Endothelial cell of umbilical vein (primary cell): ENCODE results near the gene GAL3ST3. TPM values are rescaled to one million over a fixed set of nuclear protein-coding genes. Genes with fewer than 3 reads are reported as not detected.

Experiments
- BruUV-seq: library from RNA; stranded (reverse); fragments of 400-500 nt; replicated peaks from 2 replicates; lab custom pipeline; 2021; lab: Mats Ljungman, UMichigan
- CTCF ChIA-PET: fragments of 300-600, 350-600 bp; sonication (Branson Sonifier 250); formaldehyde crosslinking; loops from one replicate; lab custom pipeline; 2021; ENCODE audit warnings: antibody characterized with exemption, inconsistent platforms; lab: Charles Lee
- POLR2A ChIA-PET: fragments of 300-600, 350-600 bp; sonication (Branson Sonifier 250); formaldehyde crosslinking; loops from one replicate; lab custom pipeline; 2021; ENCODE audit warnings: antibody characterized with exemption, inconsistent platforms; lab: Charles Lee
- DNase-seq: peaks from one replicate; pipeline ENCODE4 v3.0.0-alpha.2; 2011; ENCODE audit warnings: low read depth, low spot score
- FAIRE-seq: peaks from 2 replicates; lab custom pipeline; 2011; peaks lifted over from hg19 to GRCh38; lab: Jason Lieb, UNC
- H2AFZ ChIP-seq: 2 replicates; pipeline ENCODE4 v1.6.0; 2012; ENCODE audit warnings: low read depth, low read length, control low read depth, inconsistent platforms
- H3K27ac ChIP-seq: 2 replicates; pipeline ENCODE4 v1.5.1; 2011; ENCODE audit warnings: low read depth, mild to moderate bottlenecking, control low read depth, low read length, moderate library complexity; ENCODE audit not compliant: insufficient read depth
- H3K27me3 ChIP-seq, 2 experiments: 2 replicates each; pipeline versions ENCODE4 v1.6.0 to v1.6.1; 2011; ENCODE audit warnings: low read length in 2 of 2, mixed read lengths in 1 of 2; ENCODE audit not compliant: control insufficient read depth in 2 of 2, insufficient read depth in 2 of 2
- H3K36me3 ChIP-seq, 2 experiments: 2 replicates in 1 of 2; 3 replicates in 1 of 2; pipeline ENCODE4 v1.5.1; 2011; ENCODE audit warnings: low read length in 2 of 2, mild to moderate bottlenecking in 1 of 2, moderate library complexity in 1 of 2; ENCODE audit not compliant: control insufficient read depth in 2 of 2, insufficient read depth in 2 of 2; ENCODE audit errors: extremely low read depth in 1 of 2
- H3K4me1 ChIP-seq: 3 replicates; pipeline ENCODE4 v1.5.1; 2011; ENCODE audit warnings: mild to moderate bottlenecking, low read length; ENCODE audit not compliant: control insufficient read depth, insufficient read depth; ENCODE audit errors: extremely low read depth
- H3K4me2 ChIP-seq: 2 replicates; pipeline ENCODE4 v1.6.1; 2011; ENCODE audit warnings: low read length, control low read depth, mixed read lengths; ENCODE audit not compliant: insufficient read depth
- H3K4me3 ChIP-seq, 3 experiments: fragments of 200-600 bp in 1 of 3; sonication (generic), shearing (Covaris generic) in 1 of 3; replicated peaks in 1 of 3; 2 replicates each; pipeline ENCODE4 v1.5.1; 2011 to 2016; ENCODE audit warnings: control low read depth in 3 of 3, low read length in 3 of 3, mild to moderate bottlenecking in 2 of 3, inconsistent platforms in 1 of 3, low read depth in 1 of 3, moderate library complexity in 1 of 3; ENCODE audit not compliant: insufficient read depth in 1 of 3
- H3K79me2 ChIP-seq: 2 replicates; pipeline ENCODE4 v1.6.0; 2012; ENCODE audit warnings: low read length, inconsistent platforms; ENCODE audit not compliant: control insufficient read depth, insufficient read depth
- H3K9ac ChIP-seq: replicated peaks from 2 replicates; pipeline ENCODE3; 2011; ENCODE audit warnings: low read length, control low read depth; ENCODE audit not compliant: insufficient read depth; ENCODE audit errors: extremely low read depth
- H3K9me1 ChIP-seq: replicated peaks from 3 replicates; pipeline ENCODE4 v1.6.0; 2011; ENCODE audit warnings: mild to moderate bottlenecking, low read length; ENCODE audit not compliant: control insufficient read depth, insufficient read depth; ENCODE audit errors: extremely low read depth
- H3K9me3 ChIP-seq: replicated peaks from 2 replicates; pipeline ENCODE4 v1.5.1; 2012; ENCODE audit warnings: low read length, inconsistent platforms; ENCODE audit not compliant: control insufficient read depth, insufficient read depth
- H4K20me1 ChIP-seq: replicated peaks from 2 replicates; pipeline ENCODE3; 2011; ENCODE audit warnings: mild to moderate bottlenecking, low read length; ENCODE audit not compliant: control insufficient read depth, insufficient read depth; ENCODE audit errors: extremely low read depth
- EZH2 ChIP-seq: IDR thresholded peaks from 2 replicates; pipeline ENCODE4 v1.6.1; 2012; ENCODE audit warnings: borderline replicate concordance, low read depth, mild to moderate bottlenecking, moderate library complexity, low read length, inconsistent platforms; ENCODE audit not compliant: severe bottlenecking
- FOS ChIP-seq: IDR thresholded peaks from 2 replicates; pipeline ENCODE4 v1.6.1; 2011; ENCODE audit warnings: mild to moderate bottlenecking, low read length, moderate library complexity, borderline replicate concordance; ENCODE audit not compliant: insufficient read depth
- GATA2 ChIP-seq: IDR thresholded peaks from 2 replicates; pipeline ENCODE4 v1.7.0; 2011; ENCODE audit warnings: low read depth, mild to moderate bottlenecking, moderate library complexity, mixed read lengths, low read length; ENCODE audit not compliant: insufficient read length, insufficient read depth
- JUN ChIP-seq: IDR thresholded peaks from 2 replicates; pipeline ENCODE4 v1.6.1; 2011; ENCODE audit warnings: borderline replicate concordance, low read depth; ENCODE audit not compliant: insufficient read length, insufficient read depth
- MYC ChIP-seq: IDR thresholded peaks from one replicate; pipeline ENCODE4 v1.6.1; 2011; ENCODE audit warnings: mild to moderate bottlenecking, low read depth, low read length
- POLR2A ChIP-seq: IDR thresholded peaks from 2 replicates; pipeline ENCODE4 v1.6.1; 2012; ENCODE audit warnings: low read depth, mild to moderate bottlenecking, control low read depth, low read length
- POLR2AphosphoS5 ChIP-seq: IDR thresholded peaks from 2 replicates; pipeline ENCODE4 v1.6.1; 2012; ENCODE audit warnings: low read depth, mild to moderate bottlenecking, control low read depth, low read length, moderate library complexity; ENCODE audit not compliant: insufficient read depth
- dilution Hi-C: fragments of 300-500 bp; cut with MboI; formaldehyde crosslinking; loops from one replicate; pipeline ENCODE4 v1.15.0; 2019; ENCODE audit warnings: low sequenced_read_pairs; ENCODE audit not compliant: extremely low pct_ligation_motif_present
- intact Hi-C: fragments of 100-400 bp; cut with micrococcal nuclease; formaldehyde crosslinking; loops from one replicate; pipeline ENCODE4 v1.10.0; 2022
- polyA plus RNA-seq, 4 experiments: library from polyadenylated mRNA; depleted of rRNA in 3 of 4; stranded (reverse) in 3 of 4; unstranded in 1 of 4; fragments of >200 nt; gene quantifications; 2 replicates each; pipeline versions ENCODE4 v1.2.1 to v1.2.3, GENCODE V29; 2011 to 2012; ENCODE audit warnings: missing spikeins in 1 of 4
- total RNA-seq: library from RNA; stranded (reverse); gene quantifications from 2 replicates; pipeline ENCODE4 v1.2.3, GENCODE V29; 2021
- TF ChIP-seq, protein P1 (sequence below), 2 donors: IDR thresholded peaks; 1 replicate in 1 of 2; 2 replicates in 1 of 2; pipeline ENCODE4 v1.5.1; 2011; ENCODE audit warnings: low read length in 2 of 2, mild to moderate bottlenecking in 2 of 2, moderate library complexity in 2 of 2, control low read depth in 1 of 2, inconsistent platforms in 1 of 2, low read depth in 1 of 2; ENCODE audit not compliant: insufficient read depth in 1 of 2; ENCODE audit errors: extremely low read depth in 1 of 2
- TF ChIP-seq, protein P2 (sequence below): IDR thresholded peaks from 2 replicates; pipeline ENCODE4 v1.6.1; 2011; ENCODE audit not compliant: insufficient read depth, insufficient read length

Gene GAL3ST3
- total and polyA plus RNA-seq, 2 donors (not counting 3 experiments of a cell fraction or from before 2014, with no cell fraction given), result 0.15 TPM; not detected in 1

DNA sequence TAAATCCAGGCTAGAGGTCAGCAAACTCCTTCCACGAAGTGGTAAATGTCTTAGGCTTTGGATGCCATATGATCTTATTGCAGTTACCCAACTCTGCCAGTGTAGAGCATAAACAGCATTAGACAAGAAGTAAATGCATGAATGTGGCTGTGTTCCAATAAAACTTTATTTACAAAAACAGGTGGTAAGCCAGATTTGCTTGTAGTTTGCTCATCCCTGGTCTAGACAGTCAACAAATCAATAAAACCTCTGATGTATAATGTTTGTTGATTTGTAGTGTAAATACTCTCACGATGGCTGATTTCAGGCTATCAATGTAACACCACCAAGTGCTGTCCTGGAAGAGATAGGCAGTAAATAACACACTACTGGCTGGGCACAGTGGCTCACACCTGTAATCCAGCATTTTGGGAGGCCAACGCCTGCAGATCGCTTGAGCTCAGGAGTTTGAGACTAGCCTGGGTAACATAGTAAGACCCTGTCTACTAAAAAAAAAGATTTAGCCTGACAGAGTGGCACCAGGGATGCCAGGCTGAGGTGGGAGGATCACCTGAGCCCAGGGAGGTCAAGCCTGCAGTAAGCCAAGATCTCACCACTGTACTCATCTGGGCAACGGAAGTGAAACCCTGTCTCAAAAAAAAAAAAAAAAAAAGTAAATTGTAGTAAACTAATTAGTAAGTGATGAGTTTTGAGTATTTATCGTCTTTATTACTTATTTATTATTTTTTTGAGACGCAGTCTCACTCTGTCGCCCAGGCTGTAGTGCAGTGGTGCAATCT is 15.8 kb downstream of the GAL3ST3 start:
- no peak overlapping the region for H3K9ac ChIP-seq
- FAIRE-seq, result no peak
- no peaks in the 10 kb centered on the region for H3K9me1 ChIP-seq
- POLR2A ChIA-PET, result no interaction called here
- BruUV-seq, result no TSS peak
- H3K27ac ChIP-seq, result no peak overlapping the region
- TF ChIP-seq POLR2A (no peak), GATA2 (no peak)
- H3K4me2 ChIP-seq, result no peak overlapping the region
- no peaks in the 10 kb centered on the region for H3K4me1 ChIP-seq
- H3K36me3 ChIP-seq, result no peaks in the 10 kb centered on the region
- no peaks in the 10 kb centered on the region for H3K79me2 ChIP-seq
- H3K9me3 ChIP-seq, result no peaks in the 10 kb centered on the region
- intact Hi-C loops (no loop called here), dilution Hi-C loops (no loop called here)
- peaks cover 0 to 10% of the 10 kb centered on the region in 2 experiments for H3K27me3 ChIP-seq
- CTCF ChIA-PET, result no interaction called here
- H3K4me3 ChIP-seq, result no peak overlapping the region
- no peaks in the 10 kb centered on the region for H4K20me1 ChIP-seq
- no peak overlapping the region for H2AFZ ChIP-seq
- no peak for DNase-seq

DNA sequence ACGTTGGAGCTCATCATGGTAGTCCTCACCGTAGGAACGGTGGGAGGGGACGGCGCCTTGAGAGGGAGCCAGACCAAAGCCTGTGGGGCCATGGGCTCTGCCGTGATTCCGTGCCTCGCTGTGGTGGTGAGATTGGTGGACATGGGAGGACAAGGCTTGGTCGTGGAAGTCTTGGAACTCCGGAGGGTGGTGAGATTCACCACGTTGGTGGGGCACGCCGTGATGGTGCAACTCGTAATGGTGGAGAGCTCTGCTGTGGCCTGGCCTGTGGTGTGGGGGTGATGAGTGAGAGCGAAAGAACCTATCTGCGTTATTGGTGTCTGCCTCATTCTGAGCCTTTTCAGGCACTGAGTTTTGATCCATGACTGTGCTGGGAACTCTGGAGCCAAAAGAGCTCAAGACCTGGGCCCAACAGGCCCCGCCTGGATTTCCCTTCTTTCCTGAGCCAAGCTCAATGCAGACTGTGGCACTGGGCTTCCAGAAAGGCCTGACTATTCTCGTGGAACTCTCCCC is 22.9 kb downstream of the GAL3ST3 start, which contains the start of gene CATSPER1:
Gene CATSPER1 (minus strand): TSS at position 463 of the 513 bp plus-strand sequence. CDS start 100 bp downstream, at position 363.
- TF ChIP-seq MYC (no peak), POLR2AphosphoS5 (no peak), GATA2 (no peak), FOS (no peak), JUN (no peak), EZH2 (no peak), POLR2A (no peak)
- TF ChIP-seq, protein P1, sequence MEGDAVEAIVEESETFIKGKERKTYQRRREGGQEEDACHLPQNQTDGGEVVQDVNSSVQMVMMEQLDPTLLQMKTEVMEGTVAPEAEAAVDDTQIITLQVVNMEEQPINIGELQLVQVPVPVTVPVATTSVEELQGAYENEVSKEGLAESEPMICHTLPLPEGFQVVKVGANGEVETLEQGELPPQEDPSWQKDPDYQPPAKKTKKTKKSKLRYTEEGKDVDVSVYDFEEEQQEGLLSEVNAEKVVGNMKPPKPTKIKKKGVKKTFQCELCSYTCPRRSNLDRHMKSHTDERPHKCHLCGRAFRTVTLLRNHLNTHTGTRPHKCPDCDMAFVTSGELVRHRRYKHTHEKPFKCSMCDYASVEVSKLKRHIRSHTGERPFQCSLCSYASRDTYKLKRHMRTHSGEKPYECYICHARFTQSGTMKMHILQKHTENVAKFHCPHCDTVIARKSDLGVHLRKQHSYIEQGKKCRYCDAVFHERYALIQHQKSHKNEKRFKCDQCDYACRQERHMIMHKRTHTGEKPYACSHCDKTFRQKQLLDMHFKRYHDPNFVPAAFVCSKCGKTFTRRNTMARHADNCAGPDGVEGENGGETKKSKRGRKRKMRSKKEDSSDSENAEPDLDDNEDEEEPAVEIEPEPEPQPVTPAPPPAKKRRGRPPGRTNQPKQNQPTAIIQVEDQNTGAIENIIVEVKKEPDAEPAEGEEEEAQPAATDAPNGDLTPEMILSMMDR (IDR thresholded peaks at IDR 0.05; ENCODE audit: extremely low read depth in 1 of 2, insufficient read depth in 1 of 2, low read depth in 1 of 2, low read length in 2 of 2), result no peak
- TF ChIP-seq, protein P2, sequence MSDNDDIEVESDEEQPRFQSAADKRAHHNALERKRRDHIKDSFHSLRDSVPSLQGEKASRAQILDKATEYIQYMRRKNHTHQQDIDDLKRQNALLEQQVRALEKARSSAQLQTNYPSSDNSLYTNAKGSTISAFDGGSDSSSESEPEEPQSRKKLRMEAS, result no peak
- dilution Hi-C loops (no loop called here), intact Hi-C loops (no loop called here)
- H3K27me3 ChIP-seq, result no peaks in the 10 kb centered on the region
- H3K79me2 ChIP-seq, result no peaks in the 10 kb centered on the region
- FAIRE-seq (no peak), DNase-seq (no peak)
- no TSS peak for BruUV-seq
- no peak within 1 kb of the TSS for H3K9ac ChIP-seq
- no peaks in the 10 kb centered on the region for H3K9me3 ChIP-seq
- ChIA-PET CTCF (interaction anchor here (1.0 to 1.1 kb wide), 2 partner anchors 10 to 19 kb away, joined by 5 to 7 read pairs; no protein-coding TSS in a partner anchor), POLR2A (no interaction called here)
- no peaks in the 10 kb centered on the region for H3K9me1 ChIP-seq
- no peak within 1 kb of the TSS for H3K27ac ChIP-seq
- peaks cover 10% of the 10 kb centered on the region for H3K4me1 ChIP-seq
- no peak within 1 kb of the TSS for H3K4me2 ChIP-seq
- no peaks in the 10 kb centered on the region for H3K36me3 ChIP-seq
- H4K20me1 ChIP-seq, result no peaks in the 10 kb centered on the region
- H2AFZ ChIP-seq, result no peak within 1 kb of the TSS
- no peak within 1 kb of the TSS for H3K4me3 ChIP-seq
